Breast epithelium (tissue), 3 donors: ENCODE measurements around the gene SYT3.

ENCODE experiments used
- CTCF ChIP-seq, 3 donors: fragments of 450-650 bp; IDR thresholded peaks; one replicate each; pipeline ENCODE4 v1.5.1; 2016 to 2017; ENCODE audit warnings: antibody characterized with exemption in 3 of 3, mild to moderate bottlenecking in 3 of 3, moderate library complexity in 3 of 3
- POLR2A ChIP-seq: fragments of 450-650 bp; IDR thresholded peaks from one replicate; pipeline ENCODE4 v1.6.1; 2016; ENCODE audit warnings: antibody characterized with exemption, mild to moderate bottlenecking, moderate library complexity
- POLR2AphosphoS5 ChIP-seq, 3 donors: sonication (generic); formaldehyde crosslinking; IDR thresholded peaks; one replicate each; pipeline ENCODE4 v1.6.1; 2017; ENCODE audit warnings: antibody characterized with exemption in 3 of 3

- TF ChIP-seq POLR2A (no peak), CTCF (IDR thresholded peaks at IDR 0.05) (no peak), POLR2AphosphoS5 (IDR thresholded peaks at IDR 0.05) (no peak)
Measured at GRCh38 chr19:50661023-50661422, 21.3 kb upstream of the SYT3 start.
